M059J (cell line): ENCODE results near the gene CCL11. TPM values are rescaled to one million over a fixed set of nuclear protein-coding genes. Genes with fewer than 3 reads are reported as not detected.
"Not testable (repeated sequence)": the region's sequence is repeated elsewhere in the genome, so short reads cannot be mapped to it uniquely, and the experiment has no call there.

Source experiments
- DNase-seq: peaks from one replicate; pipeline ENCODE4 v3.0.0-alpha.2; 2012; ENCODE audit warnings: low read depth
- total RNA-seq: library from RNA; depleted of rRNA; stranded (reverse); fragments of >200 nt; shearing (Covaris generic); gene quantifications from 2 replicates; pipeline ENCODE4 v1.2.3, GENCODE V29; 2014; rRNA removed

Gene CCL11
- total RNA-seq, 1 experiment from 2014 or later = not detected

DNA sequence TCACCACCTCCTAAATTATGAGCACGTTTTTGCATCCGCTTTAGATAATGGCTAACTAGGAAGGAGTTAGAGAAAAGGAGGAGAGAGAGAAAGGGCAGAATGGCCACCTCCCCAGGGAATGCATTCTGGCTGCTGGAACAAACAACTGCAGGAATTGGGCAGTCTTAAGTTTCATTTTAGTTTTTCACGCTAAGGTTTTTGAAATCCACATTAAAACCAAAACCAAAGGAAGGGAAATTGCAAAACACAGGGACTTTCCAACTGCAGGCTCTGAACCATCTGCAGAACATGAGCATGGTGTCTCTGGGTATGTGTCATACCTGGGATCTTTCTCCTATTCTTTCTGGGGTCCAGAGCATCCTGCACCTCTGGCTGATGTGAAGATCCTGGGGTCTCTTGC lies 21.6 kb downstream of the CCL11 start:
- DNase-seq = peak; percentile 26

DNA sequence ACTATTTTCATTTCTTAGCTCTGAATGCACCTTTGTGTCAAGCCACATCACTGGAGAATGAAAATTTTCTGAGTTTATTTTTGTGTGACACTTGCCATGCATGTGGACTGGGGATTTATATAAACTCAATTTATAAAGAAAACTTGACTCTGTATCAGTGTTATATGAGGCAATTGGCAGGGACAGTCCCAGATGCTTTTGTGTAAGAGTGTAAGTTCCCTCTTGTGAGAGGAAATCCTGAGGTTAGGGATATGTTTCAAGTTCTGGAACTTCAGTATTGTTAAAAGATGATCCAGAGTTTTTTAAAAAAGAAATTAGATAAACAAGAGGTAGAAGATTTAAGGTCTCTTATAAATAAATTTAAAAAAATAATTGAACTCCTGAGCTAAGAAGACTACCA lies 22.8 kb downstream of the CCL11 start:
- DNase-seq = no peak

DNA sequence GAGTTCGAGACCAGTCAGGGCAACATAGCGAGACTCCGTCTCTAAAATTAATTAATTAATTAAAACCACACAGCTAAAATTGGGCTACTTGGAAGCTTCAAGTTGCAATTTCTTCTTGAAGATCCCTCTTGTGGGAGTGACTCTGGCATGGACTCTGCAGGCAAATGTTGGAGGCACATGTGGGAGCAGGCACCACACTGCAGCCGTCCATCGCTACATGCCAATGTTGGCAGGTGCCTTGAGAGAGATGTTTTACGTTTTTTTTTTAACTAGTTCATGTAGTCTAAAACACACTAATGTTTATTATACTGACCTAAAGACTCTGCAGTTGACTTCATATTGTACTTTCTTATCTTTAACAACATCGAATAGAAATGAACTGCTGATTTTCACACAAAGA lies 25.7 kb downstream of the CCL11 start:
- no peak for DNase-seq

DNA sequence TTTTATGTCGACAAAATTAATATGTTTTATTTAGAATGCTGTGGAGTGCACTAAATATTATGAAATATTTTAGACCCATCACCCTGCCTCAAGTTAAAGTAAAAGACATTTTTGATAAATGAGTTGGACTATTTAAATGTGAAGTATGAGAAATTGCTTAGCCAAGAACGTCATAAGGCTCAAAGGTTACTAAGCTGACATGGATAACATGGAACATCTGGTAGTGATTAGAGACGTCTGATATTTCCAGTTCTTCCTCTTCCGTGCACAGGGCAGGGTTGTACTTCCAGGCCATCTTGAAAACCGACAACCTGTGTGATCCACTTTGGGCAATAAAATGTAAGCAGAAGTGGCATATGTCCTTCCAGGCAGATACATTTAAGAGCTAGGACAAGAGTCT lies 26.5 kb downstream of the CCL11 start:
- no peak for DNase-seq

DNA sequence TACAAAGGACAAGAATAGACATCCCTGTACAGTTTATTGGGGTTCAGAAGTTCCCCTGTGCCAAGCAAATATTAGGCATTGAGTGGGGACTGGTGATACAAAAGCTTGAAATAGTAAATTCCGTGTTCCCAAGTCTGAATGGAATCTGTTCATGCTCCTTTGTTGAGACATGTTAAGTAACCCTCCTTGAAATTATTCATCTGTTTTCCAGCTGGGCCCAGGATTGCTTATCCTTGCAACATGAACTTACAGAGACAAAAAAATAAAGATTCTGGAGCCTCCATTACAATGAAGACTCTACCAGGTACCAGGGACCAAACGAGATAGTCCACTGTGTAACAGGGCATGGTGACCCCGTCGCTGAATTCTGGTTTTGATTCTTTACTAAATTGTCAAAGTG lies 27.6 kb downstream of the CCL11 start:
- no peak for DNase-seq

DNA sequence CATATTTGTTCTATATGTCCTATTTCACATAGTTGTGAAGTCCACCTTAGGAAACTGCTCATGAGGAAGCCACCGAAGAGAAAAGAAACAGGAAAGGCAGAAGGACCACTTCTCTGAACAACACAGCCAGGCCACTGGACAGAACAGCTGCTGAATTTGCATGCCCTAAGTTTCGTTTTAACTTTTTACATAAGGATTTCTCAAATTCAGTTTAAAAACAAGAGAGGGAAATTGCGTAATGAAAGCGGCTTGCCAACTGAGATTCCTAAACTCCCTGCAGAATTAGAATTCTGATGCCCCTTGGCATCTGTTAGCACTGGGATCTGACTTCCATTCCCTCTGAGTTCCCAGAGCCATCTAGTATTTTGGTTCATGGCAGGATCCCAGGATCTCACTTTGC lies 28.7 kb downstream of the CCL11 start:
- DNase-seq = no peak

DNA sequence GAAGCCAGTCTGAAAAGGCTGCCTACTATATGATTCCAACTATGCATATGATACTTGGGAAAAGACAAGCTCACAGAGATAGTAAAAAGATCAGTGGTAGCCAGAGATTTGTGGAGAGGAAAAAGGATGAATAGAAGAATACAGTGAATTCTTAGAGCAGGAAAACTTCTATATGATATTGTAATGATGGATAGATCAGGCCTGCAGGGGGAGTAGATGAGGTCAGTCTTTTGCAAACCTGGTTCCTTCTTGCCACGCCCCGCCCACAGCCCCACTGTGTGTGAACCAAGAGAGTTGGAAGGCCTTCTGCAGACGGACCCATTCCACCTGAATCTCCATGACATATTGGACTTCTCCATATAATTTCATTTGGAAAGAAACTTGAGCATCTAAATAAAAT lies 32.9 kb downstream of the CCL11 start:
- DNase-seq = no peak

DNA sequence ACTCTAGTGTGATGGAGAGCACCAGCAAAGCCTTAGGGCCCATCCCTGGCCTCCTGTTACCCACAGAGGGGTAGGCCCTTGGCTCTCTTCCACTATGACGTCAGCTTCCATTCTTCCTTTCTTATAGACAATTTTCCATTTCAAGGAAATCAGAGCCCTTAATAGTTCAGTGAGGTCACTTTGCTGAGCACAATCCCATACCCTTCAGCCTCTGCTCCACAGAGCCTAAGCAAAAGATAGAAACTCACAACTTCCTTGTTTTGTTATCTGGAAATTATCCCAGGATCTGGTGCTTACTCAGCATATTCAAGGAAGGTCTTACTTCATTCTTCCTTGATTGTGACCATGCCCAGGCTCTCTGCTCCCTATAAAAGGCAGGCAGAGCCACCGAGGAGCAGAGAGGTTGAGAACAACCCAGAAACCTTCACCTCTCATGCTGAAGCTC lies 33.5 kb downstream of the CCL11 start, which contains the start of gene CCL8:
Gene CCL8, plus strand, starts transcription at position 397 of the 445 bp plus-strand sequence. CDS start 67 bp downstream, outside the sequence.
- no peak for DNase-seq

DNA sequence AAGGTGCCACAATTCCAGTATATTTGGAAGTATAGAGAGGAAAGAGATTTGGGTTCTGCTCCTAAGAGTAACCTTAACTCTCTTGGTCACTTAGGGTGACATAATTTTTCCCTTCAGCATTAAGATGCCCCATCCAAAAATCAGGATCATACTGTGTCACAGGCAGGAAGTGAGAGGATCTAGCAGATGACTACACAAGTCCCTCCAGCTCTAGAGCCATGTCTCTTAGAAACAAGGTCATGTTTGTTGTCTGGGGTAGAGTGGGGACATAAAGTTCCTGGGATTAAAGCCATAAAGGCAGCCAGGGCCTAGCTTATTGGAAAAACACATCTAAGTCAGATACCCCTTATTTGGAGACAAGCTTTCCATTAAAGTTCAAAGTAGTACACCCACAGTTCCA lies 36.4 kb downstream of the CCL11 start:
- no peak for DNase-seq

DNA sequence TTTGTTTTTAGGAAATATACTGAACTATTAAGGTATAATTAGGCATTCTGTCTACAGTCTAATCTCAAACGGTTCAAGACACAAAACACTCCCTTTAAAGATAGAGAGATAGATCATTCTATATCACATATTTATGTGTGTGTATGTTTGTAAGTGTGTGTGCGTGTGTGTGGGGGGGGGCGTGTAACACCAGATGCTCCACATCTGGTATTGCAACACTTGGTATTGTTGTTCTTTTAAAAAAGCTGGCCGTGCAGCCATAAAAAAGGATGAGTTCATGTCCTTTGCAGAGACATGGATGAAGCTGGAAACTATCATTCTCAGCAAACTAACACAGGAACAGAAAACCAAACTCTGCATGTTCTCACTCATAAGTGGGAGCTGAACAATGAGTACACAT lies 42.0 kb downstream of the CCL11 start:
- DNase-seq = not testable (repeated sequence)

DNA sequence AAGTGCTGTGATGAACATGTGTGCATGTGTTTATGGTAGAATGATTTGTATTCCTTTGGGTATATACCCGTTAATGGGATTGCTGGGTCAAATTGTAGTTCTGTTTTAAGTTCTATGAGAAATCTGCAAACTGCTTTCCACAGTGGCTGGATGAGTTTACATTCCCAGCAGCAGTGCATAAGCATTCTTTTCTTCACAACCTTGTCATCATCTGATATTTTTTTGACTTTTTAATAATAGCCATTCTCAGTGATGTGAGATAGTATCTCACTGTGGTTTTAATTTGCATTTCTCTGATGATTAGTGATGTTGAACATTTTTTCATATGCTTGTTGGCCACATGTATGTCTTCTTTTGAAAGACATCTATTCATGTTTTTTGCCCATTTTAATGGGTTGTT lies 52.2 kb downstream of the CCL11 start:
- no peak for DNase-seq

Other genes starting within 250 kb of the CCL11 start
- 85.5 and 135 TPM in 2 replicates for gene CCL2, start 30.5 kb upstream of the CCL11 start, total RNA-seq
- 0.17 TPM in 1 of 2 replicates, not detected in the other for gene CCL7, start 15.5 kb upstream of the CCL11 start, total RNA-seq
- 0.17 and 0.69 TPM in 2 replicates for gene CCL8, start 33.7 kb downstream of the CCL11 start, total RNA-seq
- not detected in 2 replicates for gene CCL13, start 70.7 kb downstream of the CCL11 start, total RNA-seq
- not detected in 2 replicates for gene CCL1, start 77.5 kb downstream of the CCL11 start, total RNA-seq